GM10248 (cell line): ENCODE results near the gene DUSP9.

Source experiments
- CTCF ChIA-PET: fragments of 300-600 bp; sonication (Branson Sonifier 250); formaldehyde crosslinking; extraction: SDS; loops from one replicate; lab custom pipeline; 2021; ENCODE audit warnings: antibody characterized with exemption; lab: Yijun Ruan, JAX
- POLR2A ChIA-PET: fragments of 350-650 bp; sonication (Branson Sonifier 250); formaldehyde crosslinking; extraction: SDS; loops from one replicate; lab custom pipeline; 2020; ENCODE audit warnings: antibody characterized with exemption; lab: Yijun Ruan, JAX
- DNase-seq: peaks from one replicate; pipeline ENCODE4 v3.0.0; 2012; ENCODE audit errors: extremely low spot score
- TF ChIP-seq, protein P1 (sequence below): IDR thresholded peaks from 2 replicates; pipeline ENCODE4 v1.5.1; 2012; ENCODE audit warnings: mild to moderate bottlenecking, low read depth; ENCODE audit errors: extremely low read depth, missing control alignments, control extremely low read depth

The DUSP9 gene

DNA sequence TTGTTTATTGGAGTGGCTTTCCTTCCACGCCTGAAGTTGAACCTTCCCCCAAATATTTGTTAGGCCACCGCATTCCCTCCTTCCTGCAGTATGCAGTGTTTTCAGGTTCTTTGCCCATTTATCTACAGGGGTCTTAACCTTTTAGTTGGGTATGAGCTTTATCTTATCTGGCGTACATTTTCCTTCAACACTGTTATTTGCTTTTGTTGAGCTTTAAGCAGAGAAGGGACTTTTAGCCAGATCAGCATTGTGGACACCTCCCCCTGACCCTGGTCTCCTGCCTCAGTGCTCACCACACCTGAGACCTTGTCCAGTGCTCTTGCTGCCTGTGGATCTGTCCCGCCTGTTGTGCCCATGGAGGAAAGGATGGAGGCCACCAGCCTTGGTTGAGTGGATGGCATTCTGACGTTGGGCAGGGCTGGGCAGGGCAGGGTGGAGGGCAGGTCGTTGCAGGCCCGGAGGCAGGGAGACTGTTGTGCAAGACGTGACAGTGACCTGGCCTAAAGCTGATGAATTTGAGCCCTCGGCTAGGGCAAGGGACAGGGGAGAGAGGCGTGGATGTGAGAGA lies 998 bp upstream of the DUSP9 start:
- TF ChIP-seq, protein P1, sequence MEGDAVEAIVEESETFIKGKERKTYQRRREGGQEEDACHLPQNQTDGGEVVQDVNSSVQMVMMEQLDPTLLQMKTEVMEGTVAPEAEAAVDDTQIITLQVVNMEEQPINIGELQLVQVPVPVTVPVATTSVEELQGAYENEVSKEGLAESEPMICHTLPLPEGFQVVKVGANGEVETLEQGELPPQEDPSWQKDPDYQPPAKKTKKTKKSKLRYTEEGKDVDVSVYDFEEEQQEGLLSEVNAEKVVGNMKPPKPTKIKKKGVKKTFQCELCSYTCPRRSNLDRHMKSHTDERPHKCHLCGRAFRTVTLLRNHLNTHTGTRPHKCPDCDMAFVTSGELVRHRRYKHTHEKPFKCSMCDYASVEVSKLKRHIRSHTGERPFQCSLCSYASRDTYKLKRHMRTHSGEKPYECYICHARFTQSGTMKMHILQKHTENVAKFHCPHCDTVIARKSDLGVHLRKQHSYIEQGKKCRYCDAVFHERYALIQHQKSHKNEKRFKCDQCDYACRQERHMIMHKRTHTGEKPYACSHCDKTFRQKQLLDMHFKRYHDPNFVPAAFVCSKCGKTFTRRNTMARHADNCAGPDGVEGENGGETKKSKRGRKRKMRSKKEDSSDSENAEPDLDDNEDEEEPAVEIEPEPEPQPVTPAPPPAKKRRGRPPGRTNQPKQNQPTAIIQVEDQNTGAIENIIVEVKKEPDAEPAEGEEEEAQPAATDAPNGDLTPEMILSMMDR, result no peak
- DNase-seq, result no peak
- POLR2A ChIA-PET, result no interaction called here
- CTCF ChIA-PET, result interaction anchor here (1.3 to 2.1 kb wide), 5 partner anchors 15 to 705 kb away, joined by 3 to 9 read pairs (median 4); no protein-coding TSS in a partner anchor

DNA sequence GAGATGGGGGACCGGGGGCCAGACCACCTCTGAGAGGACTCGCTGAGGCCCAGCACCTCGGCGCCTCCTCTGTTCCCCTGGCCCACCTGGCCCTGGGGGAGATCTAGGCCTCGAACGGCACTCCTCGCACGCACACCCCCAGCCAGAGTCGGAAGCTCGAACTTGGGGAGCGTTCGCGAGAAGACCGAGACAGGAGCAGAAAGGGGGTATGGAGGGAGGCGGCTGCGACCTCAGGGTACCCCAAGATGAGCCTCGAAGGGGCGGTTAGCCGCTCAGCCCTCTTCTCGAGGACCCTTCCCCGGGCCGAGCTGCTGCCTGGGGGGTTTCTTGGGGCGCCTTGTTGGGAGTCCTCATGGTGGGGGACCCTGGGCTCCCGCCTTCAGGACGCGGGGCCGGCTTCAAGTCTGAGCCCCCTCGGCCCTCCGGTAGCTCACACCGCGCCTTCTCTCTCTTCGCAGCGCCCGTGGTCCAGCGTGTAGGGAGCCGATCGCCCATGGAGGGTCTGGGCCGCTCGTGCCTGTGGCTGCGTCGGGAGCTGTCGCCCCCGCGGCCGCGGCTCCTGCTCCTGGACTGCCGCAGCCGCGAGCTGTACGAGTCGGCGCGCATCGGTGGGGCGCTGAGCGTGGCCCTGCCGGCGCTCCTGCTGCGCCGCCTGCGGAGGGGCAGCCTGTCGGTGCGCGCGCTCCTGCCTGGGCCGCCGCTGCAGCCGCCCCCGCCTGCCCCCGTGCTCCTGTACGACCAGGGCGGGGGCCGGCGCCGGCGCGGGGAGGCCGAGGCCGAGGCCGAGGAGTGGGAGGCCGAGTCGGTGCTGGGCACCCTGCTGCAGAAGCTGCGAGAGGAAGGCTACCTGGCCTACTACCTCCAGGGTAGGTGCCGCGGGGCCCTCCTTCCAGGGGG lies 706 bp downstream of the DUSP9 start:
- POLR2A ChIA-PET, result no interaction called here
- no peak for DNase-seq
- TF ChIP-seq, protein P1, result no peak
- CTCF ChIA-PET, result interaction anchor here (0.9 to 2.3 kb wide), 11 partner anchors 10 to 700 kb away, joined by 3 to 8 read pairs (median 4); no protein-coding TSS in a partner anchor

DNA sequence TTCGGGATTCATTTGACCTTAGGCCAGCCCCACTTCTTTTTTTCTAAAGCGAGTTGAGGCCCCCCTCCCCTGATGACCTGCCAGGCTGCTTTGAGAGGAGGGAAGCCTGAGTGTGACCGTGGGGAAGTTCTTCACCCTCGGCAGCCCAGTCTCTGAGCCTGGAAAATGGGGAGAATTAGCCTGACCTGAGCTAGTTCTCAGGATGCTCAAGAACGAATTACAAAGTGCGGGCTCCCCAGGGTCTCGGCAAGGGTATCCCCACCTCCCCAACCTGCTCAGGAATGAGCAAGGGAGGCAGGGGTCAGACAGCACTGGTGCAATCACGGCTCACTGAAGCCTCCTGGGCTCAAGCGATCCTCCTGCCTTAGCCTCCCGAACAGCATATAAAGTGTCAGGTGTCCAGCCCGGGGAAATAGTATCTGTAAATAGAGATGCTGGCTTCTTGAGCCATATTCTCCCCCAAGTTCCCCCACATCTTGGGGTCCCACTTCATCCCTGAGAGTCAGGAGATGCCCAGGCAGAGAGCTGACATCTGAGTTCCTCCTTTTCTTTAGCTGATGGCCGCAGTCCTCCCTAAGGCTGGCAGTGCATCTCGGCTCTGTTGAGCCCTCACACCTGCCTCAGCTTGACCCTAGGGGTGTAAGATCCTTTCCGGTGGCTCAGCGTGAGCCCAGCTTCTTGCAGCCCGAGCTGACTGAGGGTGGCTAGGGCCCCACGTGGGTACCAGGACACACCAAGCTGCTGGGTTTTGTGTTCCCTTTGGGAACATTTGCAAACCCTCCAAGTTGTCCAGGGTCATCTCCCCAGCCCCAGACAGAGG lies 1.6 kb downstream of the DUSP9 start:
- no peak for DNase-seq
- CTCF ChIA-PET, result interaction anchor here (0.9 to 5.1 kb wide), 11 partner anchors 9 to 701 kb away, joined by 3 to 35 read pairs (median 6); no protein-coding TSS in a partner anchor
- TF ChIP-seq, protein P1, result no peak
- POLR2A ChIA-PET, result no interaction called here

DNA sequence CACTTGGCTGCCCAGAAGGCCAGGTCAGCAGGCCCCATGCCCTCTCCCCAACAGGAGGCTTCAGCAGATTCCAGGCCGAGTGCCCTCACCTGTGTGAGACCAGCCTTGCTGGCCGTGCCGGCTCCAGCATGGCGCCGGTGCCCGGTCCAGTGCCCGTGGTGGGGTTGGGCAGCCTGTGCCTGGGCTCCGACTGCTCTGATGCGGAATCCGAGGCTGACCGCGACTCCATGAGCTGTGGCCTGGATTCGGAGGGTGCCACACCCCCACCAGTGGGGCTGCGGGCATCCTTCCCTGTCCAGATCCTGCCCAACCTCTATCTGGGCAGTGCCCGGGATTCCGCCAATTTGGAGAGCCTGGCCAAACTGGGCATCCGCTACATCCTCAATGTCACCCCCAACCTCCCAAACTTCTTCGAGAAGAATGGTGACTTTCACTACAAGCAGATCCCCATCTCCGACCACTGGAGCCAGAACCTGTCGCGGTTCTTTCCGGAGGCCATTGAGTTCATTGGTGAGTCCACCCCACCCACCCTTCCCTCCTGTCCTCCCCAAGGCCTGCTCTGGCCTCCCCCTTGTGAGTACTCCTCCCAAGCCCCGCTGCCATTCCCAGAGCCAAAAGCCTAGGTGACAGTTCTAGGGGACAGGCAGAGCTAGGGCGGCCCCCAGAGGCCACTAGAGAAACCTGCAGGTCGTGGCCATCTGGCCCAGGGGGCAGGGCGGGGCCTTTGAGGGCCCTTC lies 2.3 kb downstream of the DUSP9 start:
- DNase-seq, result peak; percentile 80
- CTCF ChIA-PET, result interaction anchor here (1.0 to 5.1 kb wide), 11 partner anchors 9 to 681 kb away, joined by 3 to 35 read pairs (median 6); no protein-coding TSS in a partner anchor
- POLR2A ChIA-PET, result no interaction called here
- TF ChIP-seq, protein P1, result peak; percentile 65

DNA sequence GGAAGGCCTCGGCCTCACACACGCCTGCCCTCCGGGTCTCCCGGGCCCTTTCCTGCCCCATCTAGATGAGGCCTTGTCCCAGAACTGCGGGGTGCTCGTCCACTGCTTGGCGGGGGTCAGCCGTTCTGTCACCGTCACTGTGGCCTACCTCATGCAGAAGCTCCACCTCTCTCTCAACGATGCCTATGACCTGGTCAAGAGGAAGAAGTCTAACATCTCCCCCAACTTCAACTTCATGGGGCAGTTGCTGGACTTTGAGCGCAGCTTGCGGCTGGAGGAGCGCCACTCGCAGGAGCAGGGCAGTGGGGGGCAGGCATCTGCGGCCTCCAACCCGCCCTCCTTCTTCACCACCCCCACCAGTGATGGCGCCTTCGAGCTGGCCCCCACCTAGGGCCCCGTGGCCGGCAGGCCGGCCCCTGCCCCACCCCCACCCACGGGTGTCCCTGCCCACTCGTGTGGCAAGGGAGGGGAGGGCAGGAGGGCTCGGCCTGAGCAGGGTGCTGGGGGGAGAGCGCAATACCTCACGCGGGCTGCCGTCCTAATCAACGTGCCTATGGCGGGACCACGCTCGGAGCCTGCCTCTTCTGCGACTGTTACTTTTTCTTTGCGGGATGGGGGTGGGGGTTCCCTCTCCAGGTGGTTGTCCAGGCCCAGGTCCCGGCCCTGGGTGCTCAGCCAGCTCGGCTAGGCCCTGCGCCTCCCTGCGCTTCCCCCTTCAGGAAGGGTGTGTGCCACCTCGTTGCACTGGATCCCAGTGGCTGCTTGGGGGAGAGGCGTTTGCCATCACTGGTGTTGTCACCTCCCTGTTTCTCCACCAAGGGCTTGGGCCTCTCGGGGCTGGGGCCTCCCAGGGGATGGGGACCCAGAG lies 3.1 kb downstream of the DUSP9 start:
- ChIA-PET POLR2A (no interaction called here), CTCF (interaction anchor here (0.7 to 5.1 kb wide), 11 partner anchors 8 to 681 kb away, joined by 3 to 35 read pairs (median 3); no protein-coding TSS in a partner anchor)
- TF ChIP-seq, protein P1, result no peak
- DNase-seq, result no peak
